Transverse colon (tissue), 4 donors: ENCODE data around the gene MYO7B.

Experiments used
- CTCF ChIP-seq, 5 experiments: fragments of 200-600 bp in 3 of 5; fragments of 450-650 bp in 2 of 5; sonication (generic) in 3 of 5; IDR thresholded peaks; 1 replicate in 2 of 5; 2 replicates in 3 of 5; pipeline ENCODE4 v1.5.1; 2016 to 2017; ENCODE audit warnings: antibody characterized with exemption in 5 of 5, inconsistent platforms in 3 of 5, mild to moderate bottlenecking in 2 of 5, moderate library complexity in 1 of 5
- POLR2A ChIP-seq: fragments of 450-650 bp; IDR thresholded peaks from one replicate; pipeline ENCODE4 v1.6.1; 2016; ENCODE audit warnings: antibody characterized with exemption, mild to moderate bottlenecking, moderate library complexity
- POLR2AphosphoS5 ChIP-seq, 3 donors: sonication (generic); formaldehyde crosslinking; IDR thresholded peaks; one replicate each; pipeline ENCODE4 v1.6.1; 2016; ENCODE audit warnings: antibody characterized with exemption in 3 of 3

- TF ChIP-seq CTCF (IDR thresholded peaks at IDR 0.05) = no peak
- no peak for TF ChIP-seq POLR2A
- no peak for TF ChIP-seq POLR2AphosphoS5 (IDR thresholded peaks at IDR 0.05)
Measured at GRCh38 chr2:127575185-127575765, 39.8 kb downstream of the MYO7B start.
